ENCODE results near the gene NHP2. TPM values are rescaled to one million over a fixed set of nuclear protein-coding genes. Genes with fewer than 3 reads are reported as not detected.

Gene NHP2
- total RNA-seq, 1 experiment from 2014 or later: 263 TPM

GRCh38 chr5:178141550-178141949, 12.1 kb downstream of the NHP2 start (continued):
- TF ChIP-seq ERG (CRISPR knock-in tag; IDR thresholded peaks at IDR 0.05): no peak
- no peak for TF ChIP-seq CDX4 (CRISPR knock-in tag; IDR thresholded peaks at IDR 0.05; ENCODE audit: borderline replicate concordance)
- TF ChIP-seq TEAD4 (CRISPR knock-in tag; IDR thresholded peaks at IDR 0.05): no peak
- TF ChIP-seq MLX (CRISPR knock-in tag; IDR thresholded peaks at IDR 0.05): no peak

GRCh38 chr5:178137991-178138390, 15.7 kb downstream of the NHP2 start:
- no peak for DNase-seq (ENCODE audit: low spot score)
- 0 out of 2 replicates have a peak, but pooled peaks have one; percentile 20 for TF ChIP-seq ERG (CRISPR knock-in tag; IDR thresholded peaks at IDR 0.05)
- TF ChIP-seq ZNF121 (CRISPR knock-in tag; IDR thresholded peaks at IDR 0.05): peak; percentile 73
- no peak for TF ChIP-seq ETV6 (CRISPR knock-in tag; IDR thresholded peaks at IDR 0.05)
- no peak for TF ChIP-seq ZNF425 (CRISPR knock-in tag; conservative IDR thresholded peaks at IDR 0.05)
- POLR2A ChIA-PET: interaction anchor here (1.0 kb wide), 1 partner anchor 11 kb away, joined by 3 read pairs; no protein-coding TSS in a partner anchor
- no peak for ATAC-seq
- Mint-ChIP-seq H3K9me3 (no peaks in the 10 kb centered on the region), H3K36me3 (peaks cover 66% of the 10 kb centered on the region), H3K27ac (no peak overlapping the region), H3K27me3 (ENCODE audit: low read depth) (no peaks in the 10 kb centered on the region), H3K4me3 (no peak overlapping the region), H3K4me1 (peaks cover 18% of the 10 kb centered on the region)
- CTCF ChIA-PET: interaction anchor here (1.2 to 1.8 kb wide), 4 partner anchors 14 to 62 kb away, joined by 4 to 8 read pairs (median 5); no protein-coding TSS in a partner anchor

GRCh38 chr5:178136990-178137389, 16.7 kb downstream of the NHP2 start:
- TF ChIP-seq NFE2L1 (CRISPR knock-in tag; IDR thresholded peaks at IDR 0.05) (peak; percentile 24; the same call in 1 of the 2 replicates), TEAD4 (CRISPR knock-in tag; IDR thresholded peaks at IDR 0.05) (no peak), ATF1 (CRISPR knock-in tag; IDR thresholded peaks at IDR 0.05) (no peak), E2F1 (CRISPR knock-in tag; IDR thresholded peaks at IDR 0.05) (no peak), PRDM15 (CRISPR knock-in tag; IDR thresholded peaks at IDR 0.05) (no peak), AR (CRISPR knock-in tag; IDR thresholded peaks at IDR 0.05) (no peak), SOX15 (CRISPR knock-in tag; IDR thresholded peaks at IDR 0.05) (no peak), NFATC4 (CRISPR knock-in tag; IDR thresholded peaks at IDR 0.05) (no peak)
- ChIA-PET CTCF (interaction anchor here (1.3 to 2.5 kb wide), 4 partner anchors 9 to 61 kb away, joined by 5 to 15 read pairs (median 10); no protein-coding TSS in a partner anchor), POLR2A (interaction anchor here (1.0 kb wide), 1 partner anchor 12 kb away, joined by 3 read pairs; no protein-coding TSS in a partner anchor)
- Mint-ChIP-seq H3K4me1 (peaks cover 23% of the 10 kb centered on the region), H3K27ac (peak overlapping the region; percentile 78), H3K4me3 (no peak overlapping the region), H3K27me3 (ENCODE audit: low read depth) (no peaks in the 10 kb centered on the region), H3K9me3 (no peaks in the 10 kb centered on the region), H3K36me3 (peaks cover 60% of the 10 kb centered on the region)
- ATAC-seq (no peak), DNase-seq (ENCODE audit: low spot score) (no peak)
